ENCODE data around the gene TOM1L2. TPM values are rescaled to one million over a fixed set of nuclear protein-coding genes. Genes with fewer than 3 reads are reported as not detected.

Gene TOM1L2
- total and polyA plus RNA-seq, 2 of the 4 experiments (the other 2 are of a cell fraction), result 34.4 to 51.7 TPM

GRCh38 chr17:17870247-17870646 lies 102.0 kb downstream of the TOM1L2 start:
- intact Hi-C loops (cut with micrococcal nuclease) (no loop called here), in situ Hi-C loops (cut with MboI; ENCODE audit: low sequenced_read_pairs) (no loop called here), dilution Hi-C loops (cut with HindIII; ENCODE audit: low sequenced_read_pairs, unreplicated experiment) (no loop called here)
- no peak overlapping the region for H3K14ac ChIP-seq (replicated peaks; ENCODE audit: low read depth, low read length)
- no TSS peak for BruUV-seq (replicated peaks)
- no peak overlapping the region for H3K4me3 ChIP-seq (ENCODE audit: insufficient read depth, low read depth, low read length)
- no peak overlapping the region for H4K5ac ChIP-seq (ENCODE audit: low read depth, low read length)
- peaks cover 10% of the 10 kb centered on the region; the same call in 1 of the 2 replicates for H3K9me1 ChIP-seq (ENCODE audit: insufficient read depth, low read length)
- no peaks in the 10 kb centered on the region for H3K9me3 ChIP-seq (ENCODE audit: control insufficient read depth, insufficient read depth, low read length)
- no peak overlapping the region; the same call in 1 of the 2 replicates for H2AK5ac ChIP-seq (ENCODE audit: low read depth, low read length)
- H4K8ac ChIP-seq (ENCODE audit: low read depth in 2 of 2, low read length in 2 of 2), result no peak overlapping the region
- WGBS, 2 experiments (ENCODE audit: extremely low coverage in 2 of 2, insufficient read length in 1 of 2), result 76% methylated on average over 3 of the region's 6 CpGs; no CpG with 5 or more reads in 1 of the 2 experiments
- POLR2A ChIA-PET (ENCODE audit: unreplicated experiment), result no interaction called here
- H3K27me3 ChIP-seq (ENCODE audit: control insufficient read depth, insufficient read depth, low read length), result no peaks in the 10 kb centered on the region
- no peak overlapping the region for H3K27ac ChIP-seq (ENCODE audit: insufficient read depth, low read length)
- no peak overlapping the region for H3K56ac ChIP-seq (ENCODE audit: extremely low read depth, insufficient read depth, low read length)
- H3K18ac ChIP-seq (ENCODE audit: low read depth, low read length), result no peak overlapping the region
- H2BK120ac ChIP-seq (ENCODE audit: low read depth, low read length), result no peak overlapping the region
- no peak overlapping the region for H2BK15ac ChIP-seq (ENCODE audit: low read depth, low read length)
- peaks cover 0 to 18% of the 10 kb centered on the region in 2 experiments; a peak in 3 of 4 replicates for H3K79me1 ChIP-seq (ENCODE audit: low read depth in 1 of 2, low read length in 2 of 2)
- ATAC-seq (ENCODE audit: low read depth) (no peak), DNase-seq (no peak)
- H2AK9ac ChIP-seq (replicated peaks; ENCODE audit: low read depth, low read length, poor library complexity), result no peak overlapping the region
- no peak overlapping the region for H2AFZ ChIP-seq (replicated peaks; ENCODE audit: low read length, poor library complexity)
- no peak overlapping the region for H3K9ac ChIP-seq (ENCODE audit: low read depth, low read length)
- no peaks in the 10 kb centered on the region; the same call in 1 of the 2 replicates for H4K20me1 ChIP-seq (ENCODE audit: insufficient read depth, low read length)
- H3K4ac ChIP-seq (ENCODE audit: low read depth, low read length), result 0 out of 2 replicates have a peak overlapping the region, but pooled peaks have one; percentile 7
- H3K36me3 ChIP-seq (ENCODE audit: control insufficient read depth, insufficient read depth, low read length), result peaks cover 20% of the 10 kb centered on the region
- no peak overlapping the region for H3K4me2 ChIP-seq (ENCODE audit: low read depth, low read length)
- no peak overlapping the region for H2BK5ac ChIP-seq (ENCODE audit: low read depth, low read length, poor library complexity, severe bottlenecking)
- CTCF ChIA-PET, result no interaction called here
- no peak for TF ChIP-seq SMC3 (IDR thresholded peaks at IDR 0.05; ENCODE audit: low read depth, low read length)
- no peak for TF ChIP-seq RCOR1 (IDR thresholded peaks at IDR 0.05; ENCODE audit: insufficient replicate concordance, low read length)
- TF ChIP-seq MAFK (IDR thresholded peaks at IDR 0.05; ENCODE audit: low read depth, low read length), result no peak
- no peak for TF ChIP-seq RAD21 (IDR thresholded peaks at IDR 0.05; ENCODE audit: low read length)
- no peak for TF ChIP-seq POLR2A (IDR thresholded peaks at IDR 0.05; ENCODE audit: low read depth, low read length)
- no peak for TF ChIP-seq USF2 (IDR thresholded peaks at IDR 0.05; ENCODE audit: low read depth, low read length)
- no peak for TF ChIP-seq FOS (IDR thresholded peaks at IDR 0.05; ENCODE audit: low read depth, low read length)
- TF ChIP-seq NFE2L2 (IDR thresholded peaks at IDR 0.05; ENCODE audit: low read depth, low read length), result no peak
- no peak for TF ChIP-seq BHLHE40 (IDR thresholded peaks at IDR 0.05; ENCODE audit: low read depth, low read length)
- no peak overlapping the region for H3K23ac ChIP-seq (ENCODE audit: low read depth, low read length)
- H2BK20ac ChIP-seq (ENCODE audit: low read depth, low read length), result no peak overlapping the region
- H4K91ac ChIP-seq (ENCODE audit: insufficient read depth, low read depth, low read length), result no peak overlapping the region
- peaks cover 8% of the 10 kb centered on the region for H3K4me1 ChIP-seq (ENCODE audit: control insufficient read depth, insufficient read depth, low read length)

Data from IMR-90 (cell line).